ENCODE data around the gene HNF1B.

The HNF1B gene

DNA sequence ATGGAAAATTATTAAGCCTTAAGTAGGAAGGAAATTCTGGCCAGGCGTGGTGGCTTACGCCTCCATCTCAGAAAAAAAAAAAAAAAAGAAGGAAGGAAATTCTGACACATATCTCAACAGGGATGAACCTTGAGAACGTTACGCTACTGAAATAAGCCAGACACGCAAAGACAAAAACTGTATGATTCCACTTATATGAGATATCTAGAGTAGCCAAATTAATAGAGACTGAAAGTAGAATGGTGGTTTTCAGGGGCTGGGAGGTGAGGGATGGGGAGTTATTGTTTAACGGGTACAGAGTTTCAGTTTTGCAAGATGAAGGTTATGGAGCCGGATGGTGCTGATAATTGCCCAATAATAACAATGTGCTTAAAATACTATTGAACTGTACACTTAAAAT is 16.2 kb upstream of the HNF1B start:
- DNase-seq = no peak

DNA sequence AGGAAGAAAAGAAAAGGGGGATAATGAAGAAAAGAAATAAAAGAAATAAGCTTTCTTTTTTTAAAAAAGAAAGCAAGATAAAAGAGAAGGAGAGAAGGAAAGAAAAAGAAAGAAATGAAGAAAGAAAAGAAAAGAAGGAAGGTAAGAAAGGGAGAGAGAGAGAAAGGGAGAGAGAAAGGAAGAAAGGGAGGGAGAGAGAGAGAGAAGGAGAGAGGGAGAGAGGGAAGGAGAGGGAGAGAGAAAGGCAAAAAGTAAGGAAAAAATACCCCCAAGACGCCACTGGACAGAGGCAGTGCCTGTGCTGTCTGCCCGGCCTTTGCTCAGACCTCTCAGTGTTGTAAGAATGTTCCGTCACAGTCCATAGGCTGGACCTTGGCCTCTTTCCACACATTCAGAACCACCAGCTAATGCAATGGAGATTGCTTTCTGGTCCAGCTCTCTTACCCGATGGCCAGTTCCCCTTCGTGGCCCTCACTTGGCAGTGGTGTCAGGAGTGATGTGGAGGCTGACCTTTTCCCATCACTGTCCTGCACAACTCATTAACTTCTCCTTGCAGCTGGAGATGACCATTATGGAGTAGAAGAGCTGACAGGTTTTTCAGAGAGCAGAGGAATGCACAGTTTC is 14.3 kb upstream of the HNF1B start:
- DNase-seq = no peak

DNA sequence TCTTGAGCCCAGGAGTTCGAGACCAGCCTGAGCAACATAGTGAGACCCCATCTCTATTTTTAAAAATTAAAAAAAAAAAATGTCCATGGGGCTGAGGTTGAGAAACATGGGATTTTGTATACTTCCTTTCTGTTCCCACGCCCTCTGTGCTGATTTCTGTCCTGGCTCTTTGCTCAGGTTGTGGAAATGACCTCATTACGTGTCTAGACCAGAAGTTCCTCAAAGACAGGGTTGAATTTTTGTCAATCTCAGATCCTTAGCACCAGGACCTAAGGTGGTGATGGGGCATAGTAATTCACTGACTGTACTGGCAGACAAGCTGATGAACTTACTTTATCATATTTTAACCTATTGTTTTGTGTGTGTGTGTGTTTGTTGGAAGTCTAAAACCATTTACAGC is 11.2 kb upstream of the HNF1B start:
- DNase-seq = no peak

DNA sequence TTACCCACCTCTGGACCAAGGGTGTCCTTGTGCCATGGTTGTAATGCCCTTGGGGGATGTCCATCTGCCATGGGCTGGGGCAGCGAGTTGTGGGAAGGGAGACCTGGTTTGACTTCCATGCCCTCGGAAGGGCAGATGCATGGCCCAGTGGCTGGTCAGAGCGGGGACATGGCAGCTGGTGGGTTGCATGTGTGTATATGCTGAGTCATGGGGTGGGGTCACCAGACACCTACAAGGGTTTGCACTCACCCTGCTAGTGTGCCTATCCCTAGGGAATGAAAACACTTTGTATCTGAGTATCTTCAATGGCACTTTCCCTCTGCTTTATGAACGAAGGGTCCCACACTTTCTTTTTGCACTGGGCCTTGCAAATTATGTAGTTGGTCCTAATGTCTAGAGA is 10.6 kb upstream of the HNF1B start:
- no peak for DNase-seq

DNA sequence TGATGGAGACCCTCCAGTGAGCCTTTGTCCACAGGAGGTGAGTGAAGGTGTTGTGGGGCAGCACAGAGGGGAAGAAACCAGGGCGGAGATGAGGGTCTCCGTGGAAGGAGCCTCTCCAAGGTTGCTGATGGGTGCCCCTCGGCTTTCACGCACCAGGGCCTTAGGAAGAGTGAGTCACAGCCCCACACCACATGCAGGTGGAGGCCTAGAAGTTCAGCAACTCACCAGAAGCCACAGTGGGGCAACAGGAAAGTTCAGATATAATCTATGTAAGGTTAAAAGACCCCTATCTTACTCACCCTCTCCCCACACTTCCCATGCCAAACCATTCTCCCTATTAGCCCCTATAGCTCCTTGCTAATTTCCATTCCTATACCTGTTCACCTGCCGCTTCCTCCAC is 9.5 kb upstream of the HNF1B start:
- no peak for DNase-seq

DNA sequence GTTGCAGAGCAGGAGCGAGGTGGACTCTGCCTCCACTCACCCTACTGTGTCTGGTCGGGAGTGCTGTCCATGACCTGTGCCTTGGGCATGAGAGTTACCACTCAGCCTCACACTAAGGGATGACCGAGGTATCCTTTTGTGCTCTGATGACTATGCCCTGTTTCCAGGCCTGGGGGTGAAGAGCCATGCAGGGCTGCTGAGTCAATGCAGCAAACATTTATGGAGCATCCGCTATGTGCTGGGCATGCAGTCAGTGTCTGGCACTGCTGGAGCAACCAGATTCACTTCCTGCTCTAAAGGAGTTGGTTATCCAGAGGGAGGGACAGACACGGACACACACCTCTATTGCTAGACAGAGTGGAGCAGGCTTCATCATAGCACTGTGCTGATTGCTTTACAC is 7.6 kb upstream of the HNF1B start:
- no peak for DNase-seq

DNA sequence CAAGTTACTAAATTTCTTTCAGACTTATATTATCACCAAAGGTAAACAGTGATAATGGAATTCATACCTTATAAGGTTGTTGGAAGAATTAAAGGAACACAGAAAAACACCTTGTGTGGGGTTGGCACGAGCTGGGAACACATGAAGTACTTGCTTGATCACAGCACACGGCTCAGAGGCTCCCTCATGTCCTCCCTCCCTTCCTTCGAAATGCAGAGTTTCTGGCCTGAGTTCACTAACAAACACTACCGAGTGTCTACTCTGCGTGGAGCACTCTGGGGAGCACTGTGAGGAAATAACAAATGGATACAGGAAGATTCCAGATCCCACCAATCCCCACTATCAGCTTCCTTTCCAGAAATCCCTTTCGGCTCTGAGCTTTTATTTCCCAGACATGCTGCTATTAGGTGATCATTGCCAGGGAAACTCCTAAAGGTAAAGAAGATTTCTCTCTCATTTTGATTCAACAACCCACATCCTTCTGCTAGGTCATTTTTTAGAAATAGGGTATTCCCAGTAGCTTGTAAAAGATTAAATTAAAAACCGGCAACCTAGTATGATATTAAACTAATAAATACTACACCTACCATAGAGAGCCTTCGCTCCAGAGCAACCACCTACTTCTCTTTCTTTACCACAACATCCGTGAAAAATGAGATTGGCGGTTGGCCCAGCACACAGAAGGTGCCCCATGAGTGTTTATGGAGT is 6.1 kb upstream of the HNF1B start:
- no peak for DNase-seq

DNA sequence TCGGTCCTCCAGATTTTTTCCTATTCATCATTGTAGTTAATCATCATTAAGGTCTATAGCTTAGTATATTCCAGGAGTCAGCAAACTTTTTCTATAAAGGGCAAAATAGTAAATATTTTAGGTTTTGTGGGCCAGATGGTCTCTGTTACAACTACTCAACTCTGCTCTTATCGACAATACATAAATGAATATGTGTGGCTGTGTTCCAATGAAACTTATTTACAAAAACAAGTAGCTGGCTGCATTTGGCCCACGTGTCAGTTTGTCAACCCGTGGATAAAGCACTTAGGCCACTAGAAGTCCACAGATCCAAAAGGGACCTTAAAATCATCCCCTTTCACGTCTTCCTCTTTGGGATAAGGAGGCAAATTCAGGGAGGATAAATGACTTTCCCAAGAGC is 5.4 kb upstream of the HNF1B start:
- DNase-seq = no peak

DNA sequence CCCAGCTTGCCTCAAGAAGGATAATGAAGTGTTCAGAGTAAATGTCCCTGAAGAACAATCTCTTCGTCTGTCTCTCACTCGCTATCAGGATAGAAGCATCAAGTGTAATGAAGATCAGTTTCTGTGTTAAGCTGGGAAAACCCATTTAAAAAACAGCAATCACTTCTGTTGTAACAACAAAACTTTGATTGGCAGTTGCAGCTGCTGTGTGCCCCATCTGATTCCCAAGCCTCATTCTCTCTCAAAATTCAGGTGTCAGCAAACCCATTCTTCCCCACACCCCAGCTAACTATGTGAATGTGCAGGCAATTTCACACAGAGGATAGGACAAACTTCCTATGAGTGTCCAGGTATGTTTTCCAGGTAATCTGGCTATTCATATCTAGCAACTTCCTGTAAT is 2.4 kb upstream of the HNF1B start:
- no peak for DNase-seq

DNA sequence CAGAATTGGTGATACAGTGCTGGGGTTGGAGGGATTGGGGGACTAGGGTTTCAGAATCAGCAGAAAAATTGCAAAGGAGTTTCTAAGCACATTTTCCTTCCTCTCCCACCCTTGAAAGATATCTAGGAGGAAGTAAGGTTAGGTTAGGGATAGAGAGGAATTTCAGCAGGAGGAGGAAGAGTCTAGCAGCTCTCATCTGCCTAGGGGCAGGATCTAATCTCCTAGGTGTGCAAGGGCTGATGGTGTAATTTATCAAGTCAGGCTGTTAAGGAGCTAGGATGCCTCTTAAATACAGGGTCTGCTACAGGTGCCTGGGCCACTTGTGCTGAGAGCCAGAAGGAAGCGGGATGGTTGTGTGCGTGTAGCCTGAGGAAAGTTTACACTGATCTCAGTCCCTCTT is 1.8 kb upstream of the HNF1B start:
- no peak for DNase-seq

DNA sequence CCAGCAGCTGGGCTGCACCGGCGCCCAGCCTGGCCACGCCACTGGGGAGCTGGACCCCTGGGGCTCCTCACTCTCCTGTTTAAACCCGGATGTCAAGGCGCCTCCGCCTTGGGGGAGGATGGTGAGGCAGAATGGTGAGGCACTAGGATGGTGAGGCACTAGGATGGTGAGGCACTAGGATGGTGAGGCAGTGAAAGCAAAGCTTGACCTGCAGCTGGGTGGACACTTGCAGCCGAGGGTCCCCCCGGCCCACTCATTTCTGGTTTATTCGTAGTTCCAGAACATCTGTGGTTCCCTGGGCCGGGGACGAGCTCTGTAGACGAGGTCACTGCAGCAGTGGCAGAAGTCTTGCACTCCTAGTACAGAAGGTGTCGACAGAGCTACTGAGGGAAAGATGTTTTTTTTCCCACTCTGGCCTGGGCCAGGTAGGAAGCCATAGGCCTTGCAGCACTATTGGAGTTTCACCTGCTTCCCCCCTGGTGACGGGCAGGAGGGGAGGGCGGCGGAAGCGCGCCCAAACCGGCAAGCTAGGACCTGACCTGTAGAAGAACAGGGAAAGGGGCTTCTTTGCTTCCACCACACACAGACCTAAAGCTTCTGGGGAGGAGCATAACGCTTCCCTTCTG is 1.1 kb upstream of the HNF1B start:
- no peak for DNase-seq

DNA sequence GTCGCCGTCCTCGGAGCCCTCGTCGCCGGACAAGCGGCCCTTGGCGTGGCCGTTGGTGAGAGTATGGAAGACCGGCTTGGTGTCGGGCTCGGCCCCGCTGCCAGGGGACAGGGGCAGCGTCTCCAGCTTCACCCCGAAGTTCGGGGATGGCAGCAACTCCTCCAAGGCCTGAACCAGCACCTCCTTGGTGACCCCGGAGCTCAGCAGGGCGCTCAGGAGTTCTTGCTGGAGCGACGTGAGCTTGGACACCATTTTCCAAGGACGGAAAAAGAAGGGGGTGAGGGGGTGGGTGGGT is 279 bp downstream of the HNF1B start:
- DNase-seq = no peak

DNA sequence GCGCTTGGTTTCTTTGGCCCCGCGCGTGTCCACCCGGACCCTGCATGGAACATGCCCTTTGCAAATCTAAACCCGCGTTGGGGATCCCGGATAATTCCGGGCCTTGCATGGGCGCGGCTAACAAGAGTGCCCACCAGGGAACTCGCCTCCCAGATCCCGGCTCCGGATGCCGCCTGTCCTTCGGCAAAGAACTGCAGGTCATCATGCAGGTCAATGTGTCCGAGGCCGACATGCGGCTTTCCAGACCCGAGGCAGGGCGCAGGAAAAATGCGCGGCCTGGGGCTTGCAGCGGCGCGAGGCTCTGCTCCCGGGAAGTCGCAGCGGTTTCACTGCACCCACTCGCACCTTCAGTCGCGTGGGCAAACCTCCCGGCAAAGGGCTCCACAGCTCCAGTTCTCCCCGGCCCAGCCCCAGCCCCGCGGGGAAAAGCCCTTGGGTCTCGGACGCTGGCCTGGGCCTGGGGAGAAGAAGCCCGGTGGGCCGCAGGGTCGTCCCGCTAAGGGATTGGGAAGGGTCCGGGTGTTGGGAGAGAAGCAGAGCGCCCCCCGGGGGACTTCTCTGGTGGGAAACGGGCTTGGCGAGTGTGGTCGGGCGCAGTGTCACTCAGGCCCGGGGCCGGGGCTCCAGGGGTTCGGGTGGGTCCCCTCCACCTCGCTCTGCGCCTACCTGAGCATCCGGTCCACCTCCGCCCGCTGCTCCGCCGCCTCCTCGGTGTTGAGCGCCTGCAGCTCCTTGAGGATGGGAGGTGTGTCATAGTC is 805 bp downstream of the HNF1B start:
- DNase-seq = no peak

DNA sequence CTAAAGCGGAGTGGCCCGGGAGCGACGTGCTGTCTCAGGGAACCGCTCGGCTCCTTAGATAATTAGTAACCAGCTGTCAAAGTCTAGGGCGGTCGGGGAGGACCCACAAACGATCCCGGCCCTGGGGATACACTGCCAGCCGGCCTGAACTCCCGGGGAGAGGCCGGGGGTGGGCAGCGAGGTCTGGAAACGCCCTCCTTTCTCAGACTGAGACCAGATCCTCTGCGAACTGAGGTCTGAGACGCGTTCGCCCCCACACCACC is 1.3 kb downstream of the HNF1B start:
- DNase-seq = no peak

DNA sequence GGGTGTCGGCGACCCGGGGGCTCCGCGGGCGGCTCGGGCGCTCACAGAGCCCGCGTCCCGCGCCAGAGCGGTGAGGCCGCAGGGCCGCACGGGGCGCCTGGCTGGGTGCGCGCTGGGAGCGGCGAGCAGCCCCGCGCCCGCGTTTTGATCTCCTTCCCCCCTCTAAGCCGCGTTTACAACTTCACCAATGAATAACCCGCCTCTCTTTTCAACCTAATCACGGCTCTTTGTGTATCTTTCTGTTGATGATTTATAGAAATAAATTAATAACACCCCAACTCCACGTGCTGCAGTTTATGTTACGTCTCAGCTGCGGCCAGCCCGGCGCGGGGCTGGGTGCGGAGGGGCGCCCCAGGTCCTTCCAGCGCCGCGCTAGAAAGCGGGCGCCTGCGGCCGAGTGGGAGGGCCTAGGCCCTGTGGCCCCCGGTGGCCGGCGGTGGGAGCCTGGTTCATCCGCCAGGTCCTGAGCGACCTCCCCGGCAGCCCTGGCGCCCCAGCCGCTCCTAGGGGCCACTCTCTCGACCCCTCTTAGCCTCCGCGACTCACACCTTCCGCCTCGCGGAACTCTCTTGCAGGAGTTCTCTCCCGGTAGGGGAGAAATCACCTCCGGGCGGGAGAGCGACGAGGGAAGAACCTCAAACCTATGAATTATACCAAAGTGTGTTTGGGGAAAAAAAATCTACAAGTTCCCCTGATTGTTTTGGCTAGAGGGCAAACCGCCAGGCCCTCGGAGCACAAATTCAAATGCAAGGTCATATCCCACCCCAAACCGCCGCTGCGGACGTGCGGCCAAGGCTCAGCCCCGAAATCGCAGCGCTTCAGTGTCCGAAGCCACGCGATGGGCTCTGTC is 1.9 kb downstream of the HNF1B start:
- no peak for DNase-seq

DNA sequence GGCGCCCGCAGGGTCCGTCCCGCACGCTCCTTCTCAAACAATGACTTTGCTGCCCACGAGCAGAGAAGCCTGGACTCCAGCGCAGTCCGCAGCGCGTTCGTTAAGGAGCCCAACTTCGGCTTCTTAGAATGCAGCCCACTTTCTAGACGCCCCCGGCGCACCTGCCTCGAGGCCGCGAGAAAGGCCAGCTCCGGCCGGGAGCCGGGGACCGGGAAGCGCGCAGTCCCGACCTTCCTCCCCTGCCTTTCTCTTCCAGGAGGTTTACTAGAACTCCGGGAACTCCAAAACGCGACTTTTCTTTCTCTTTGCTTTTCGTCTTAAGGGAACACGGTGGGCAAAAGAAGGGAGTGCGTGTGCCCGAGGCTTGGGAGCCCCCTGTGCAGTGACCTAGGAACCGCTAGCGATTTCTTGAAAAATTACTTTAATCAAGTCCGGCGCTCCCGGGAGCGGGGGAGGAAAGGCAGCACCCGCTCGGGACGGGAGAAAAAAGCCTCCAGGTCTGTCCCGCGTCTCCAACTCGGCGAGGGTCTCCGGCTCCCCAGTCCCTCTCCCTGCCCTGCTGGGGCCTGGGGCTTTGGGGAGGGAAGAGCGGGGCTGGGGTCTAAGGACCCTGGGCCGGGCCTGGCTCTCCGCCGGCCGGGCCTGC is 2.6 kb downstream of the HNF1B start:
- DNase-seq = no peak

DNA sequence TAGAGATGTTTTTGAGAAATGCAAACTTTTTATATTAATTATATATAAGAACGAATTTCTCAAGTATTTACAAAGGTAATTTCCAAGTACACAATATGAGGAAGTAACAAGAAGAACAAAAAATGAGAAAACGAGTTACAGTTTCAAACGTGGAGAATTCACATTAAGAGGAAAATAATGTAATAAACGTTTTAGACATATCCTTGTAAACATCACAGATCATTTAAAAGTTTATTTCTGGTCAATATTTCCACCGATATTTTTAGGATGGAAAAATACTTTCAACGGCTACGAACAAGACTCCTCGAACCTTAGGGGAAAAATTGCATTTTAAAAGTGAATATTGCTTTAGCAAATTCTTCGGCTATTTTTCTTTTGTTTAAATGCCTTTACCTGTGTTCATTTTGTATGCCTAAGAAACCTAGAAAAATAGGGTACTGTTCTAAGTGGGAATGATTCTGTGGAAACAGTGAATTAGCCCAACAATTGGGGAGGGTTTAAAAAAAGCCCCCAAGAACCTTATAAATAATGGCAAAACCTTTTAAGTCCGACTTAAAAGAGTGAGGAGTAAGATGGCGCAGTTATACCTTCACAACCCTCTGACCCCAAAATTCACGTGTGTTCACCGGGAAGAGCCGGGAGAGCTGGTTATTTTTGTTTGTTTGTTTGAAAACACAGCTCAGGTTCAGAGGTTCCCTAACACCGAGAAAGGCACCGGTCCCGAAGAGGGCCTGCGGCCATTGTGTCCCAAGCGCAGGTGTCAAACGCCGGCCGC is 3.3 kb downstream of the HNF1B start:
- DNase-seq = peak; percentile 4

DNA sequence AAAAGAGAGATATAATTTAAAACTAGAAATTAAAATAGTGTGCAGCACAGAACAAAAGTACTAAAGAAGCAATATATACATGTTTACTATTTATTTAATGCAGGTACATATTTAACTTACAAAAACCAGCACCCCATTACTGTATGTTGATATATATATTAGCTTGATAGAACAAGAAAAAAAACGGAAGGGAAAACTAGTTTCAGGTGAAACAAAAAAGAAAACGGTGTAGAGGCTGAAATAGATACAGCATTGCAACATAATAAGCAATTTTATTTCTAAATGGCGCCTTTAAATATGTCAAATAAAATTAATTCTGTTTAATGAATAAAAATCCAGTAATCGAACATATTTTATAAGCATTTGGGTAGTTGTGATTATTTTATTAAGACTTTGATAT is 3.9 kb downstream of the HNF1B start:
- DNase-seq = no peak

DNA sequence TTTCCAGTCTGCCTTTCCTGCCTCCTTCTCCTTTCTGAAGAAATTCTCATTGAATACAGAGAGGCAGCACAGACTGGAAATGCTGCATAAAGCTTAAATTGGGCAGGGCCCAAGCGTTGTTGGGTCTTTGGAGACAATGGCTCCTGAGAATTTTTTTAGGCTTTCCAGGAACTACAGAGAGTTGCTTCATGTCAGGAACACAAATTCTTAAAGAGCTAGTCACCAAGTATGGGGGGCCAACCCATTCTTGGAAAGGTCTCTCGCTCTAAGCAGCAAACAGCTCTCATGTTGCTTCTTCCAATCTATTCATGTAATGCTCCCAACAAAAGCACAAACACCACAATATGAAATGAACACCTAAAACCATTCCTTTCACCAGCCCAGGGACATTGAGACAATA is 6.9 kb downstream of the HNF1B start:
- DNase-seq = no peak

DNA sequence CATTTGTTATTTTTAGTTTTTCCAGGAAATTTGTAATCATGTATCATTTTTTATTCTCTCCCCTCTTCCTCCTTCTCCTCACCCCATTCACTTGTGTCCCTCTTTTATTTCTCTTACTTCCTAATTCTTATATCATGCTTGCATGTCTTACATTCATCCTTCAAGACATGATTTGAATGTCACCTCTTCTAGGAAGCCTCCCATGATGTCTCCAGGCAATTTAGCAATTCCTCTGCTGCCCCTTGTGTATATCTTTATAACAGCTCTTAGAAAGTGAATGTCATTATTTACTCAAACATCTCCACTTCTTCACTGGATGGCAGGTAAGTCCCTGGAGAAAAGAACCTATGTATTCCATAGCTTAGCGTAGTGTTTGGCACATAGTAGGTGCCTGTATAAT is 7.8 kb downstream of the HNF1B start:
- DNase-seq = no peak

DNA sequence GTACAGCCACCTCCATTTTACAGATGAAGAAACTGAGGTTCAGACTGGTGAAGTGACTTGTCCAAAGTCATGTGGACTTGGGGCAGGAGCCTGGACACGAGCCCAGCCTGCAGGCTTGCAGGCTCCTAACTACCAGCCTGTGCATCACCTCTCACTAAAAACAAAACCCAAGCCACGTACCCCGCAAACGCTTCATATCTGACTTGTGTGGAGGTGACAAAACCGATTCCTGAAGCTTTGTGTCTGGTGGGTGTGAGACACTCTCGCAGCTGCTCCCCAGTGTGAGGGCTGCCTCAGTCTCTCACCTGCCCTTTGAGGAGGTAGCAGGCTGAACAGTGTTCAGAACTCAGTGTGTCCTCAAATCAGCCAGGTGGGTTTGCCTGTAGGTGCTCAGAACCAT is 8.4 kb downstream of the HNF1B start:
- no peak for DNase-seq

DNA sequence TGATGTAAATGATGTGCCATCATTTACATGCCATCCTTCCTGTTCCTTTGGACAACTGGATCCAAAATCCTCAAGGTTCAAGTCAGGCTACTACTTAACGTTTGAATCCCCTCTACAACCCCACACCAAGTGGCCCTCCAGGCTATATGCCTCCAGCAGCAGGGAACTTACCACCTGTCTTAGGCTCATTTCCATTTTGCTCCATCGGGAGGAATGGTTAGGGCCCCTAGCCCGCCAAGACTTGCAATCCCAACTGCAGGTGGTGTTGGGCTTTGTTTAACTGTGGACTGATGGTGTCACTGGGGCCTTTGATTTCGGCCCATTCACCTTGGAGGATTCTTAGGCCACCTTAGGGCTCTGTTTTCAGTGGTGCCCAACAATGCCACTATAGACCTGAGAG is 9.7 kb downstream of the HNF1B start:
- no peak for DNase-seq
